Bronchial epithelial cell (primary cell): ENCODE measurements around the gene GPAM. TPM values are rescaled to one million over a fixed set of nuclear protein-coding genes. Genes with fewer than 3 reads are reported as not detected.

Experiments used
- DNase-seq: peaks from one replicate; pipeline ENCODE4 v3.0.0-alpha.2; 2010; ENCODE audit warnings: low read depth
- FAIRE-seq: peaks from 2 replicates; lab custom pipeline; 2011; peaks lifted over from hg19 to GRCh38; lab: Jason Lieb, UNC
- H3K27me3 ChIP-seq: 2 replicates; pipeline ENCODE4 v1.5.1; 2011; ENCODE audit warnings: low read length; ENCODE audit not compliant: control insufficient read depth, insufficient read depth
- H3K36me3 ChIP-seq: 2 replicates; pipeline ENCODE4 v1.5.1; 2011; ENCODE audit warnings: low read length; ENCODE audit not compliant: control insufficient read depth, insufficient read depth
- H3K4me3 ChIP-seq: 2 replicates; pipeline ENCODE4 v1.5.1; 2011; ENCODE audit warnings: mild to moderate bottlenecking, low read depth, low read length, control low read depth
- CTCF ChIP-seq: IDR thresholded peaks from 2 replicates; pipeline ENCODE4 v1.5.1; 2011; ENCODE audit warnings: mild to moderate bottlenecking, moderate library complexity, low read length, control low read depth, inconsistent platforms; ENCODE audit not compliant: insufficient read depth, severe bottlenecking
- total RNA-seq: library from RNA; depleted of rRNA; stranded (reverse); fragments of >200 nt; gene quantifications from 2 replicates; pipeline ENCODE4 v1.2.1, GENCODE V29; 2014

GPAM gene
- total RNA-seq, 1 donor from 2014 or later = 9.2 TPM

- no peaks in the 10 kb centered on the region for H3K27me3 ChIP-seq
- DNase-seq (no peak), FAIRE-seq (no peak)
- H3K36me3 ChIP-seq = peaks cover 2% of the 10 kb centered on the region
- H3K4me3 ChIP-seq = no peak overlapping the region
- no peak for TF ChIP-seq CTCF
These were observed 32.0 kb downstream of the GPAM start for GRCh38 chr10:112151524-112152039.

GRCh38 chr10:112148331-112148730 lies 35.2 kb downstream of the GPAM start:
- no peak overlapping the region for H3K4me3 ChIP-seq
- FAIRE-seq (no peak), DNase-seq (no peak)
- no peak for TF ChIP-seq CTCF
- H3K36me3 ChIP-seq = peaks cover 1% of the 10 kb centered on the region
- H3K27me3 ChIP-seq = no peaks in the 10 kb centered on the region

- H3K27me3 ChIP-seq = no peaks in the 10 kb centered on the region
- peak; percentile 55 for FAIRE-seq
- DNase-seq = no peak
These were observed 36.8 kb downstream of the GPAM start for GRCh38 chr10:112146799-112147198.

GRCh38 chr10:112145263-112145662 lies 38.3 kb downstream of the GPAM start:
- no peak for FAIRE-seq
- DNase-seq = no peak
- H3K4me3 ChIP-seq = no peak overlapping the region
- H3K27me3 ChIP-seq = no peaks in the 10 kb centered on the region
- H3K36me3 ChIP-seq = no peaks in the 10 kb centered on the region
- TF ChIP-seq CTCF = no peak

More at GRCh38 chr10:112146799-112147198, 36.8 kb downstream of the GPAM start:
- no peaks in the 10 kb centered on the region for H3K36me3 ChIP-seq
- TF ChIP-seq CTCF = no peak
- no peak overlapping the region for H3K4me3 ChIP-seq

GRCh38 chr10:112143420-112143819 lies 40.1 kb downstream of the GPAM start:
- no peak for FAIRE-seq
- Histone ChIP-seq H3K27me3 (no peaks in the 10 kb centered on the region), H3K36me3 (no peaks in the 10 kb centered on the region), H3K4me3 (no peak overlapping the region)
- no peak for DNase-seq
- no peak for TF ChIP-seq CTCF

GRCh38 chr10:112141292-112141691 lies 42.3 kb downstream of the GPAM start:
- Histone ChIP-seq H3K36me3 (no peaks in the 10 kb centered on the region), H3K4me3 (no peak overlapping the region), H3K27me3 (no peaks in the 10 kb centered on the region)
- FAIRE-seq (no peak), DNase-seq (no peak)
- no peak for TF ChIP-seq CTCF
